ENCODE data around the gene VAV3. TPM values are rescaled to one million over a fixed set of nuclear protein-coding genes. Genes with fewer than 3 reads are reported as not detected.
"Not testable (repeated sequence)": the region's sequence is repeated elsewhere in the genome, so short reads cannot be mapped to it uniquely, and the experiment has no call there.

The VAV3 gene
- total and polyA plus RNA-seq, 2 experiments from 2014 or later: under 0.01 to 0.24 TPM

GRCh38 chr1:107741242-107741641, 223.7 kb downstream of the VAV3 start:
- Histone ChIP-seq H3K79me2 (ENCODE audit: insufficient read depth) (no peaks in the 10 kb centered on the region), H3K4me3 (no peak overlapping the region), H3K9me2 (ENCODE audit: insufficient read depth) (no peaks in the 10 kb centered on the region), H4K20me1 (ENCODE audit: insufficient read depth) (no peaks in the 10 kb centered on the region), H3K36me3 (ENCODE audit: low read depth) (no peaks in the 10 kb centered on the region), H2AFZ (no peak overlapping the region), H3K27me3 (replicated peaks; ENCODE audit: insufficient read depth) (no peaks in the 10 kb centered on the region), H3K9me3 (ENCODE audit: low read depth) (no peaks in the 10 kb centered on the region), H3K9ac (no peak overlapping the region), H3K27ac (no peak overlapping the region), H3K4me1 (ENCODE audit: insufficient read depth) (no peaks in the 10 kb centered on the region), H3F3A (ENCODE audit: insufficient read depth) (no peaks in the 10 kb centered on the region), H3K4me2 (ENCODE audit: unreplicated experiment) (no peak overlapping the region)
- DNase-seq: no peak
- TF ChIP-seq EZH2phosphoT487 (IDR thresholded peaks at IDR 0.05; ENCODE audit: insufficient read depth, low read depth) (no peak), EZH2 (IDR thresholded peaks at IDR 0.05; ENCODE audit: insufficient read depth, poor library complexity, severe bottlenecking) (no peak)
- in situ Hi-C loops (cut with MboI): loop anchor here (10.0 to 25.0 kb wide), 2 partner anchors 204 to 456 kb away; no protein-coding TSS in a partner anchor
- WGBS, 2 experiments (ENCODE audit: low coverage in 1 of 2, low lambda C conversion rate in 2 of 2, missing lambda C conversion rate in 2 of 2): 76 to 78% methylated on average over 4 of the region's 4 CpGs

GRCh38 chr1:107740579-107740978, 224.4 kb downstream of the VAV3 start:
- 66 to 72% methylated on average over 4 of the region's 4 CpGs for WGBS, 2 experiments (ENCODE audit: low coverage in 1 of 2, low lambda C conversion rate in 2 of 2, missing lambda C conversion rate in 2 of 2)
- H3K4me3 ChIP-seq: no peak overlapping the region
- no peak for DNase-seq
- H3K9me3 ChIP-seq (ENCODE audit: low read depth): no peaks in the 10 kb centered on the region
- H3K9me2 ChIP-seq (ENCODE audit: insufficient read depth): no peaks in the 10 kb centered on the region
- H2AFZ ChIP-seq: no peak overlapping the region
- H3K4me2 ChIP-seq (ENCODE audit: unreplicated experiment): no peak overlapping the region
- H4K20me1 ChIP-seq (ENCODE audit: insufficient read depth): no peaks in the 10 kb centered on the region
- H3K27ac ChIP-seq: no peak overlapping the region
- TF ChIP-seq EZH2 (IDR thresholded peaks at IDR 0.05; ENCODE audit: insufficient read depth, poor library complexity, severe bottlenecking) (no peak), EZH2phosphoT487 (IDR thresholded peaks at IDR 0.05; ENCODE audit: insufficient read depth, low read depth) (no peak)
- in situ Hi-C loops (cut with MboI): loop anchor here (10.0 to 25.0 kb wide), 2 partner anchors 203 to 456 kb away; no protein-coding TSS in a partner anchor
- H3K36me3 ChIP-seq (ENCODE audit: low read depth): no peaks in the 10 kb centered on the region
- no peak overlapping the region for H3K9ac ChIP-seq
- no peaks in the 10 kb centered on the region for H3F3A ChIP-seq (ENCODE audit: insufficient read depth)
- no peaks in the 10 kb centered on the region for H3K27me3 ChIP-seq (replicated peaks; ENCODE audit: insufficient read depth)
- H3K79me2 ChIP-seq (ENCODE audit: insufficient read depth): no peaks in the 10 kb centered on the region
- H3K4me1 ChIP-seq (ENCODE audit: insufficient read depth): no peaks in the 10 kb centered on the region

- TF ChIP-seq EZH2phosphoT487 (IDR thresholded peaks at IDR 0.05; ENCODE audit: insufficient read depth, low read depth) (no peak), EZH2 (IDR thresholded peaks at IDR 0.05; ENCODE audit: insufficient read depth, poor library complexity, severe bottlenecking) (no peak)
- no peaks in the 10 kb centered on the region for H3F3A ChIP-seq (ENCODE audit: insufficient read depth)
- H3K9me3 ChIP-seq (ENCODE audit: low read depth): no peaks in the 10 kb centered on the region
- H4K20me1 ChIP-seq (ENCODE audit: insufficient read depth): no peaks in the 10 kb centered on the region
- H3K27me3 ChIP-seq (replicated peaks; ENCODE audit: insufficient read depth): no peaks in the 10 kb centered on the region
- H2AFZ ChIP-seq: no peak overlapping the region
- DNase-seq: no peak
- H3K9me2 ChIP-seq (ENCODE audit: insufficient read depth): no peaks in the 10 kb centered on the region
- no peaks in the 10 kb centered on the region for H3K36me3 ChIP-seq (ENCODE audit: low read depth)
- H3K79me2 ChIP-seq (ENCODE audit: insufficient read depth): no peaks in the 10 kb centered on the region
- H3K4me2 ChIP-seq (ENCODE audit: unreplicated experiment): no peak overlapping the region
- H3K4me1 ChIP-seq (ENCODE audit: insufficient read depth): no peaks in the 10 kb centered on the region
- H3K9ac ChIP-seq: no peak overlapping the region
- H3K27ac ChIP-seq: no peak overlapping the region
- WGBS, 2 experiments (ENCODE audit: low coverage in 1 of 2, low lambda C conversion rate in 2 of 2, missing lambda C conversion rate in 2 of 2): 74 to 80% methylated on average over 2 of the region's 2 CpGs
- H3K4me3 ChIP-seq: no peak overlapping the region
- in situ Hi-C loops (cut with MboI): loop anchor here (10.0 to 25.0 kb wide), 2 partner anchors 202 to 455 kb away; no protein-coding TSS in a partner anchor
Observed at GRCh38 chr1:107739651-107740050, 225.3 kb downstream of the VAV3 start.

- Histone ChIP-seq H3K9ac (no peak overlapping the region), H3K36me3 (ENCODE audit: low read depth) (no peaks in the 10 kb centered on the region), H3K4me1 (ENCODE audit: insufficient read depth) (no peaks in the 10 kb centered on the region), H2AFZ (no peak overlapping the region), H3K27me3 (replicated peaks; ENCODE audit: insufficient read depth) (no peaks in the 10 kb centered on the region), H3K9me3 (ENCODE audit: low read depth) (no peaks in the 10 kb centered on the region), H3K9me2 (ENCODE audit: insufficient read depth) (no peaks in the 10 kb centered on the region), H3K4me3 (no peak overlapping the region), H3F3A (ENCODE audit: insufficient read depth) (no peaks in the 10 kb centered on the region), H3K4me2 (ENCODE audit: unreplicated experiment) (no peak overlapping the region), H3K79me2 (ENCODE audit: insufficient read depth) (no peaks in the 10 kb centered on the region), H3K27ac (no peak overlapping the region), H4K20me1 (ENCODE audit: insufficient read depth) (no peaks in the 10 kb centered on the region)
- 81 to 83% methylated on average over 4 of the region's 4 CpGs for WGBS, 2 experiments (ENCODE audit: low coverage in 1 of 2, low lambda C conversion rate in 2 of 2, missing lambda C conversion rate in 2 of 2)
- in situ Hi-C loops (cut with MboI): loop anchor here (25.0 kb wide), 1 partner anchor 202 kb away; no protein-coding TSS in a partner anchor
- TF ChIP-seq EZH2phosphoT487 (IDR thresholded peaks at IDR 0.05; ENCODE audit: insufficient read depth, low read depth) (no peak), EZH2 (IDR thresholded peaks at IDR 0.05; ENCODE audit: insufficient read depth, poor library complexity, severe bottlenecking) (no peak)
- no peak for DNase-seq
Observed at GRCh38 chr1:107739201-107739600, 225.8 kb downstream of the VAV3 start.

- H2AFZ ChIP-seq; H3K4me1 ChIP-seq (ENCODE audit: insufficient read depth); H3K4me2 ChIP-seq (ENCODE audit: unreplicated experiment); H3K9ac ChIP-seq; H3K9me3 ChIP-seq (ENCODE audit: low read depth); H3K79me2 ChIP-seq (ENCODE audit: insufficient read depth); H3K27me3 ChIP-seq (replicated peaks; ENCODE audit: insufficient read depth); DNase-seq; H3F3A ChIP-seq (ENCODE audit: insufficient read depth); H3K36me3 ChIP-seq (ENCODE audit: low read depth); H3K9me2 ChIP-seq (ENCODE audit: insufficient read depth); H3K27ac ChIP-seq; H3K4me3 ChIP-seq; H4K20me1 ChIP-seq (ENCODE audit: insufficient read depth): not testable (repeated sequence)
- in situ Hi-C loops (cut with MboI): loop anchor here (25.0 kb wide), 1 partner anchor 196 kb away; no protein-coding TSS in a partner anchor
- 87 to 91% methylated on average over 7 of the region's 7 CpGs for WGBS, 2 experiments (ENCODE audit: low coverage in 1 of 2, low lambda C conversion rate in 2 of 2, missing lambda C conversion rate in 2 of 2)
Observed at GRCh38 chr1:107733401-107733800, 231.6 kb downstream of the VAV3 start.
